GM19043 (cell line): Measurements from ENCODE around the gene RTCB.
"Not testable (repeated sequence)": the region's sequence is repeated elsewhere in the genome, so short reads cannot be mapped to it uniquely, and the experiment has no call there.

Experiments used
- ATAC-seq: cut with Tn5 transposase; IDR thresholded peaks from one replicate; pipeline ENCODE4 v1.9.1; 2021; ENCODE audit warnings: low read depth; ENCODE audit not compliant: unreplicated experiment

RTCB gene

GRCh38 chr22:32395107-32395506, 16.9 kb downstream of the RTCB start:
- no peak for ATAC-seq

- ATAC-seq, result no peak
These were observed 22.4 kb downstream of the RTCB start for GRCh38 chr22:32389685-32390084.

GRCh38 chr22:32385681-32386080, 26.4 kb downstream of the RTCB start:
- ATAC-seq, result no peak

- no peak for ATAC-seq
These were observed 31.1 kb downstream of the RTCB start for GRCh38 chr22:32380991-32381390.

GRCh38 chr22:32378707-32379272, 33.3 kb downstream of the RTCB start:
- ATAC-seq, result no peak

- no peak for ATAC-seq
These were observed 35.4 kb downstream of the RTCB start for GRCh38 chr22:32376681-32377080.

GRCh38 chr22:32375678-32376450, 36.2 kb downstream of the RTCB start:
- no peak for ATAC-seq

- no peak for ATAC-seq
These were observed 47.8 kb downstream of the RTCB start for GRCh38 chr22:32364210-32364609.

- ATAC-seq, result no peak
These were observed 50.8 kb downstream of the RTCB start for GRCh38 chr22:32361257-32361656.

GRCh38 chr22:32360096-32360495, 52.0 kb downstream of the RTCB start:
- not testable (repeated sequence) for ATAC-seq

GRCh38 chr22:32357567-32357966, 54.5 kb downstream of the RTCB start, which contains the start of gene RFPL3:
Gene RFPL3 (plus strand): TSS chr22:32357867. CDS start chr22:32358072, 205 bp downstream.
- ATAC-seq, result not testable (repeated sequence)

- ATAC-seq, result no peak
These were observed 56.3 kb downstream of the RTCB start for GRCh38 chr22:32355760-32356159.

GRCh38 chr22:32354360-32355351, 57.4 kb downstream of the RTCB start:
- no peak for ATAC-seq

- no peak for ATAC-seq
These were observed 58.2 kb downstream of the RTCB start for GRCh38 chr22:32353840-32354239.

GRCh38 chr22:32353292-32353691, 58.8 kb downstream of the RTCB start:
- ATAC-seq, result no peak

- ATAC-seq, result no peak
These were observed 59.4 kb downstream of the RTCB start for GRCh38 chr22:32352681-32353080.

GRCh38 chr22:32351875-32352274, 60.2 kb downstream of the RTCB start:
- ATAC-seq, result not testable (repeated sequence)

- no peak for ATAC-seq
These were observed 63.9 kb downstream of the RTCB start for GRCh38 chr22:32348031-32348611.

- no peak for ATAC-seq
These were observed 68.1 kb downstream of the RTCB start for GRCh38 chr22:32343941-32344340.

GRCh38 chr22:32342977-32343376, 69.1 kb downstream of the RTCB start:
- no peak for ATAC-seq
